VCaP (cell line): ENCODE results near the gene APOBEC3G.
"Not testable (repeated sequence)": the region's sequence is repeated elsewhere in the genome, so short reads cannot be mapped to it uniquely, and the experiment has no call there.

Experiments
- H3K27ac ChIP-seq: fragments of 450-650 bp; 2 replicates; pipeline ENCODE4 v1.5.1; 2017
- CTCF ChIP-seq: fragments of 450-650 bp; conservative IDR thresholded peaks from 2 replicates; pipeline ENCODE4 v1.5.1; 2017; ENCODE audit warnings: mild to moderate bottlenecking, moderate library complexity

APOBEC3G gene

GRCh38 chr22:39077026-39077840 lies at the start of gene APOBEC3G:
Gene APOBEC3G (plus strand): TSS chr22:39077275. CDS start chr22:39077362, 87 bp downstream.
- not testable (repeated sequence) for H3K27ac ChIP-seq

- TF ChIP-seq CTCF: no peak
- no peak overlapping the region for H3K27ac ChIP-seq
These were observed 49.4 kb upstream of the APOBEC3G start for GRCh38 chr22:39027717-39028116.

GRCh38 chr22:39028281-39028680 lies 48.8 kb upstream of the APOBEC3G start:
- no peak overlapping the region for H3K27ac ChIP-seq
- TF ChIP-seq CTCF: no peak

GRCh38 chr22:39029227-39029626 lies 47.8 kb upstream of the APOBEC3G start:
- no peak overlapping the region for H3K27ac ChIP-seq
- no peak for TF ChIP-seq CTCF

- no peak overlapping the region for H3K27ac ChIP-seq
- no peak for TF ChIP-seq CTCF
These were observed 46.4 kb upstream of the APOBEC3G start for GRCh38 chr22:39030705-39031104.

- not testable (repeated sequence) for H3K27ac ChIP-seq
These were observed 45.4 kb upstream of the APOBEC3G start for GRCh38 chr22:39031434-39032295.

- H3K27ac ChIP-seq: not testable (repeated sequence)
These were observed 40.0 kb upstream of the APOBEC3G start for GRCh38 chr22:39037071-39037470.

GRCh38 chr22:39039306-39040126 lies 37.6 kb upstream of the APOBEC3G start:
- no peak for TF ChIP-seq CTCF
- peak overlapping the region; percentile 84 for H3K27ac ChIP-seq

GRCh38 chr22:39040155-39040537 lies 36.9 kb upstream of the APOBEC3G start:
- H3K27ac ChIP-seq: peak overlapping the region; percentile 84

GRCh38 chr22:39040538-39041296 lies 36.4 kb upstream of the APOBEC3G start, which contains the start of gene APOBEC3F:
Gene APOBEC3F (plus strand): TSS chr22:39040864. CDS start chr22:39040961, 97 bp downstream.
- peak within 1 kb of the TSS; percentile 84 for H3K27ac ChIP-seq
